HCT116 (cell line): ENCODE data around the gene RAB3C. TPM values are rescaled to one million over a fixed set of nuclear protein-coding genes. Genes with fewer than 3 reads are reported as not detected.

Source experiments
- ATAC-seq: fragments of 200-7000 bp; cut with Tn5 transposase; 2 replicates; pipeline ENCODE4 v1.9.1; 2020; ENCODE audit warnings: mild to moderate bottlenecking, moderate library complexity
- BruUV-seq: library from RNA; stranded (reverse); fragments of 400-500 nt; replicated peaks from 2 replicates; lab custom pipeline; 2021; lab: Mats Ljungman, UMichigan
- CTCF ChIA-PET: fragments of 300-600 bp; sonication (Branson Sonifier 250); formaldehyde crosslinking; loops from one replicate; lab custom pipeline; 2021; ENCODE audit warnings: antibody characterized with exemption; lab: Charles Lee
- POLR2A ChIA-PET: fragments of 300-600, 350-600 bp; sonication (Branson Sonifier 250); formaldehyde crosslinking; loops from one replicate; lab custom pipeline; 2021; ENCODE audit warnings: antibody characterized with exemption; lab: Charles Lee
- RAD21 ChIA-PET, 2 experiments: fragments of 300-600 bp; sonication (Branson Sonifier 250); formaldehyde crosslinking; loops; one replicate each; lab custom pipeline; 2023; ENCODE audit warnings: low total read pairs in 2 of 2; ENCODE audit not compliant: uncharacterized antibody in 2 of 2, unreplicated experiment in 2 of 2, low non-redundant PET in 1 of 2; lab: Charles Lee
- DNase-seq: peaks from one replicate; pipeline ENCODE4 v3.0.0-alpha.2; 2010; ENCODE audit warnings: low read depth, low spot score
- H2AFZ ChIP-seq: fragments of 200-600 bp; shearing (Covaris generic), sonication (generic); 2 replicates; pipeline ENCODE4 v1.6.1; 2017; ENCODE audit warnings: low read depth, mixed run types, mixed read lengths, antibody characterized with exemption, low read length; ENCODE audit not compliant: poor library complexity, severe bottlenecking
- H3K27ac ChIP-seq: 2 replicates; pipeline ENCODE4 v1.5.1; 2012; ENCODE audit warnings: low read depth, low read length
- H3K27me3 ChIP-seq: fragments of 200-600 bp; sonication (generic); 2 replicates; pipeline ENCODE4 v1.6.1; 2016; ENCODE audit warnings: mixed run types, low read length, mixed read lengths; ENCODE audit not compliant: insufficient read depth
- H3K36me3 ChIP-seq, 2 experiments: fragments of 200-500 bp in 1 of 2; fragments of 200-600 bp in 1 of 2; sonication (Bioruptor generic) in 1 of 2; sonication (generic) in 1 of 2; 2 replicates each; pipeline versions ENCODE4 v1.5.1 to v1.6.1; 2014 to 2016; ENCODE audit warnings: low read length in 2 of 2, inconsistent platforms in 1 of 2, mixed read lengths in 1 of 2, mixed run types in 1 of 2; ENCODE audit not compliant: insufficient read depth in 2 of 2, control insufficient read depth in 1 of 2
- H3K4me1 ChIP-seq, 2 experiments: fragments of 200-600 bp in 1 of 2; sonication (generic) in 1 of 2; 2 replicates each; pipeline versions ENCODE4 v1.5.1 to v1.6.1; 2012 to 2017; ENCODE audit warnings: low read length in 2 of 2, inconsistent platforms in 1 of 2, mild to moderate bottlenecking in 1 of 2, mixed read lengths in 1 of 2, mixed run types in 1 of 2, moderate library complexity in 1 of 2; ENCODE audit not compliant: insufficient read depth in 2 of 2, control insufficient read depth in 1 of 2
- H3K4me2 ChIP-seq: fragments of 200-600 bp; sonication (generic); 2 replicates; pipeline ENCODE4 v1.6.1; 2017; ENCODE audit warnings: mixed run types, low read length, mixed read lengths
- H3K4me3 ChIP-seq, 2 experiments: fragments of 200-600 bp in 1 of 2; sonication (generic) in 1 of 2; replicated peaks in 1 of 2; 2 replicates each; pipeline ENCODE4 v1.5.1; 2011 to 2016; ENCODE audit warnings: low read length in 2 of 2, control low read depth in 1 of 2, low read depth in 1 of 2, mild to moderate bottlenecking in 1 of 2, mixed read lengths in 1 of 2, mixed run types in 1 of 2
- H3K79me2 ChIP-seq: fragments of 200-600 bp; sonication (generic); 2 replicates; pipeline ENCODE4 v1.6.1; 2017; ENCODE audit warnings: mild to moderate bottlenecking, mixed run types, low read length, moderate library complexity, mixed read lengths; ENCODE audit not compliant: insufficient read depth
- H3K9ac ChIP-seq: fragments of 200-600 bp; sonication (generic); 2 replicates; pipeline ENCODE4 v1.6.1; 2016; ENCODE audit warnings: low read length, mixed read lengths
- H3K9me2 ChIP-seq: fragments of 200-600 bp; sonication (generic), shearing (Covaris generic); 2 replicates; pipeline ENCODE4 v1.6.1; 2017; ENCODE audit warnings: mixed run types, mild to moderate bottlenecking, moderate library complexity; ENCODE audit not compliant: insufficient read depth
- H3K9me3 ChIP-seq, 2 experiments: fragments of 200-500 bp in 1 of 2; fragments of 200-600 bp in 1 of 2; sonication (Bioruptor generic) in 1 of 2; sonication (generic) in 1 of 2; 2 replicates each; pipeline ENCODE4 v1.6.1; 2014 to 2017; ENCODE audit warnings: low read length in 2 of 2, mixed read lengths in 2 of 2, inconsistent platforms in 1 of 2, low read depth in 1 of 2, mild to moderate bottlenecking in 1 of 2, mixed run types in 1 of 2, moderate library complexity in 1 of 2; ENCODE audit not compliant: control insufficient read depth in 1 of 2, insufficient read depth in 1 of 2
- H4K20me1 ChIP-seq: fragments of 200-600 bp; sonication (generic), shearing (Covaris generic); 2 replicates; pipeline ENCODE4 v1.6.1; 2017; ENCODE audit warnings: mixed run types, mild to moderate bottlenecking, moderate library complexity; ENCODE audit not compliant: insufficient read depth
- ELF1 ChIP-seq: IDR thresholded peaks from 2 replicates; pipeline ENCODE4 v1.6.1; 2012; ENCODE audit warnings: low read depth, borderline replicate concordance
- EZH2 ChIP-seq: fragments of 200-600 bp; sonication (generic); IDR thresholded peaks from 2 replicates; pipeline ENCODE4 v1.6.1; 2017; ENCODE audit warnings: antibody characterized with exemption, mixed run types
- JUND ChIP-seq: IDR thresholded peaks from 2 replicates; pipeline ENCODE4 v1.6.1; 2012
- POLR2A ChIP-seq: IDR thresholded peaks from 2 replicates; pipeline ENCODE4 v1.7.0; 2011; ENCODE audit warnings: borderline replicate concordance; ENCODE audit not compliant: insufficient read depth, insufficient read length; ENCODE audit errors: extremely low read depth
- RAD21 ChIP-seq: IDR thresholded peaks from 2 replicates; pipeline ENCODE4 v1.6.1; 2012; ENCODE audit warnings: low read depth, mild to moderate bottlenecking
- SIN3A ChIP-seq: IDR thresholded peaks from 2 replicates; pipeline ENCODE4 v1.6.1; 2012; ENCODE audit warnings: low read depth
- SP1 ChIP-seq: IDR thresholded peaks from 2 replicates; pipeline ENCODE4 v1.6.1; 2012; ENCODE audit warnings: low read depth
- TCF7L2 ChIP-seq: IDR thresholded peaks from 2 replicates; pipeline ENCODE4 v1.7.0; 2011; ENCODE audit warnings: borderline replicate concordance, inconsistent platforms; ENCODE audit not compliant: insufficient read depth, insufficient read length; ENCODE audit errors: extremely low read depth
- YY1 ChIP-seq: IDR thresholded peaks from 2 replicates; pipeline ENCODE4 v1.6.1; 2011; ENCODE audit warnings: low read length, low read depth, moderate library complexity, mild to moderate bottlenecking; ENCODE audit not compliant: insufficient replicate concordance; ENCODE audit errors: extremely low read depth
- ZFX ChIP-seq: fragments of 450-650 bp; IDR thresholded peaks from 2 replicates; pipeline ENCODE4 v1.6.1; 2017
- intact Hi-C: fragments of 100-400 bp; cut with micrococcal nuclease; formaldehyde crosslinking; loops from 2 replicates; pipeline ENCODE4 v1.10.0; 2022
- total RNA-seq: library from RNA; stranded (reverse); gene quantifications from one replicate; pipeline ENCODE4 v1.2.1, GENCODE V29; 2021; ENCODE audit not compliant: unreplicated experiment
- TF ChIP-seq, protein P1 (sequence below): IDR thresholded peaks from 2 replicates; pipeline ENCODE4 v1.6.1; 2011; ENCODE audit warnings: mild to moderate bottlenecking, low read length, moderate library complexity; ENCODE audit not compliant: insufficient replicate concordance; ENCODE audit errors: extremely low read depth
- TF ChIP-seq, protein P2 (sequence below): IDR thresholded peaks from 2 replicates; pipeline ENCODE4 v1.6.1; 2012; ENCODE audit warnings: low read depth
- TF ChIP-seq, protein P3 (sequence below): IDR thresholded peaks from 2 replicates; pipeline ENCODE4 v1.6.1; 2012

RAB3C gene
- total RNA-seq, 1 experiment from 2014 or later = not detected

DNA sequence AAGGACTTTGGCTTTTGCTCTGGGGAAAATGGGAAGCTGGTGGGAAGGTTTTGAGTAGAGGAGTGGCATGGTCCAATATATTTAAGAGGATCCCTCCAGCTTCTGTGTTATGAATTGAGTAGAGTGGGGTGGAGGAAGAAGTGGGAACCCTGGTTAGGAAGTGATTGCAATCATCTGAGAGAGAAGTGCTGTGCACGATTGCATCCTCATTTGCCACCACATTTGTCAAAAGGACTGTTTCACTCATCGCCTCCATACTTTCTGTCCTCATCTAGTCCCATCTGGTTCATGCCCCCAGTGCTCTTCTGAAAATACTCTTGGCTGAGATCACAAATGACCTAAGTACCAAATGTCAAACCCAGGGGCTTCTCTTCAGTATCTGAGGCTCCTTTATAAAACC, 192.1 kb downstream of the RAB3C start:
- no peak overlapping the region for H2AFZ ChIP-seq
- H3K79me2 ChIP-seq = no peaks in the 10 kb centered on the region
- peaks cover 26% of the 10 kb centered on the region for H3K27me3 ChIP-seq
- H3K4me2 ChIP-seq = no peak overlapping the region
- no peak overlapping the region for H3K4me3 ChIP-seq
- RAD21 ChIA-PET = no interaction called here
- H3K9ac ChIP-seq = no peak overlapping the region
- no peaks in the 10 kb centered on the region for H3K36me3 ChIP-seq
- H3K9me2 ChIP-seq = no peaks in the 10 kb centered on the region
- CTCF ChIA-PET = no interaction called here
- no peaks in the 10 kb centered on the region for H3K4me1 ChIP-seq
- intact Hi-C loops = no loop called here
- H4K20me1 ChIP-seq = no peaks in the 10 kb centered on the region
- H3K9me3 ChIP-seq = no peaks in the 10 kb centered on the region
- TF ChIP-seq SIN3A = no peak
- TF ChIP-seq, all 23 proteins: peak for 0
- POLR2A ChIA-PET = no interaction called here
- DNase-seq = no peak
- no peak for ATAC-seq
- H3K27ac ChIP-seq = no peak overlapping the region
- BruUV-seq = no TSS peak

DNA sequence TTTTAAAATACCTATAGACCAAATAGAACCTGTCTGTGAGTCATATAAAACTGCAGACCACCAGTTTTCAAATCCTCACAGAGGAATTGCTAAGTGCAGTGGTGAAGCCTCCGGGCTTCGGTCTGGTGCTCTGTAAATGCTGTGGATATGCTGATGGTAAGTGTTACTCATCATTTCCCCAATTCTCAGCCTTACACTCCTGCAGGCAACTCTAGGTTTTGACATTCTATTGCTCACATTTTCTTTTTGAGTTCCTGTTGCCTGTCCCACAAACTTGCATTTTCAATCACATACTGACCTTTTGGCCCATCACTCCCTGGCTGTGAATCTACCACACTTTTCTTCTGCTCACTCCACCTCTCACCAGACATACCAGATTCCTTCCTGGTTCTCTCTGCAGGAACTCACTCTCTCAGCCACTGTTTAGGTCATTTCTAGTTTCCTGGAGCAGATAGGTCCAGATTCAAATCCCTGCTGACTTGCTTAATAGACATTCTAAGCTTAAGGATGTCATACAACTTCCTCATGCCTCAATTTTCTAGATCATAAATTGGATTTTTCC, 192.9 kb downstream of the RAB3C start:
- no peaks in the 10 kb centered on the region for H3K36me3 ChIP-seq
- no peak for DNase-seq
- no peak overlapping the region for H3K4me2 ChIP-seq
- ChIA-PET CTCF (no interaction called here), POLR2A (no interaction called here), RAD21 (no interaction called here)
- no peak overlapping the region for H3K4me3 ChIP-seq
- no peaks in the 10 kb centered on the region for H3K9me2 ChIP-seq
- no peaks in the 10 kb centered on the region for H3K9me3 ChIP-seq
- no peak overlapping the region for H3K9ac ChIP-seq
- no peak overlapping the region for H3K27ac ChIP-seq
- H3K27me3 ChIP-seq = peaks cover 23% of the 10 kb centered on the region
- ATAC-seq = no peak
- H4K20me1 ChIP-seq = no peaks in the 10 kb centered on the region
- intact Hi-C loops = no loop called here
- no peak for TF ChIP-seq RAD21
- no peak for TF ChIP-seq POLR2A
- no peak for TF ChIP-seq YY1
- TF ChIP-seq, protein P1, sequence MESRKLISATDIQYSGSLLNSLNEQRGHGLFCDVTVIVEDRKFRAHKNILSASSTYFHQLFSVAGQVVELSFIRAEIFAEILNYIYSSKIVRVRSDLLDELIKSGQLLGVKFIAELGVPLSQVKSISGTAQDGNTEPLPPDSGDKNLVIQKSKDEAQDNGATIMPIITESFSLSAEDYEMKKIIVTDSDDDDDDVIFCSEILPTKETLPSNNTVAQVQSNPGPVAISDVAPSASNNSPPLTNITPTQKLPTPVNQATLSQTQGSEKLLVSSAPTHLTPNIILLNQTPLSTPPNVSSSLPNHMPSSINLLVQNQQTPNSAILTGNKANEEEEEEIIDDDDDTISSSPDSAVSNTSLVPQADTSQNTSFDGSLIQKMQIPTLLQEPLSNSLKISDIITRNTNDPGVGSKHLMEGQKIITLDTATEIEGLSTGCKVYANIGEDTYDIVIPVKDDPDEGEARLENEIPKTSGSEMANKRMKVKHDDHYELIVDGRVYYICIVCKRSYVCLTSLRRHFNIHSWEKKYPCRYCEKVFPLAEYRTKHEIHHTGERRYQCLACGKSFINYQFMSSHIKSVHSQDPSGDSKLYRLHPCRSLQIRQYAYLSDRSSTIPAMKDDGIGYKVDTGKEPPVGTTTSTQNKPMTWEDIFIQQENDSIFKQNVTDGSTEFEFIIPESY = no peak
- TF ChIP-seq EZH2 = no peak
- TF ChIP-seq ELF1 = no peak
- no peak for TF ChIP-seq TCF7L2
- TF ChIP-seq, protein P2, sequence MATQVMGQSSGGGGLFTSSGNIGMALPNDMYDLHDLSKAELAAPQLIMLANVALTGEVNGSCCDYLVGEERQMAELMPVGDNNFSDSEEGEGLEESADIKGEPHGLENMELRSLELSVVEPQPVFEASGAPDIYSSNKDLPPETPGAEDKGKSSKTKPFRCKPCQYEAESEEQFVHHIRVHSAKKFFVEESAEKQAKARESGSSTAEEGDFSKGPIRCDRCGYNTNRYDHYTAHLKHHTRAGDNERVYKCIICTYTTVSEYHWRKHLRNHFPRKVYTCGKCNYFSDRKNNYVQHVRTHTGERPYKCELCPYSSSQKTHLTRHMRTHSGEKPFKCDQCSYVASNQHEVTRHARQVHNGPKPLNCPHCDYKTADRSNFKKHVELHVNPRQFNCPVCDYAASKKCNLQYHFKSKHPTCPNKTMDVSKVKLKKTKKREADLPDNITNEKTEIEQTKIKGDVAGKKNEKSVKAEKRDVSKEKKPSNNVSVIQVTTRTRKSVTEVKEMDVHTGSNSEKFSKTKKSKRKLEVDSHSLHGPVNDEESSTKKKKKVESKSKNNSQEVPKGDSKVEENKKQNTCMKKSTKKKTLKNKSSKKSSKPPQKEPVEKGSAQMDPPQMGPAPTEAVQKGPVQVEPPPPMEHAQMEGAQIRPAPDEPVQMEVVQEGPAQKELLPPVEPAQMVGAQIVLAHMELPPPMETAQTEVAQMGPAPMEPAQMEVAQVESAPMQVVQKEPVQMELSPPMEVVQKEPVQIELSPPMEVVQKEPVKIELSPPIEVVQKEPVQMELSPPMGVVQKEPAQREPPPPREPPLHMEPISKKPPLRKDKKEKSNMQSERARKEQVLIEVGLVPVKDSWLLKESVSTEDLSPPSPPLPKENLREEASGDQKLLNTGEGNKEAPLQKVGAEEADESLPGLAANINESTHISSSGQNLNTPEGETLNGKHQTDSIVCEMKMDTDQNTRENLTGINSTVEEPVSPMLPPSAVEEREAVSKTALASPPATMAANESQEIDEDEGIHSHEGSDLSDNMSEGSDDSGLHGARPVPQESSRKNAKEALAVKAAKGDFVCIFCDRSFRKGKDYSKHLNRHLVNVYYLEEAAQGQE = no peak
- TF ChIP-seq ZFX = no peak
- TF ChIP-seq, protein P3, sequence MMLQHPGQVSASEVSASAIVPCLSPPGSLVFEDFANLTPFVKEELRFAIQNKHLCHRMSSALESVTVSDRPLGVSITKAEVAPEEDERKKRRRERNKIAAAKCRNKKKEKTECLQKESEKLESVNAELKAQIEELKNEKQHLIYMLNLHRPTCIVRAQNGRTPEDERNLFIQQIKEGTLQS = no peak
- TF ChIP-seq SIN3A = no peak
- TF ChIP-seq JUND = no peak
- no peak for TF ChIP-seq SP1
- no peak overlapping the region for H2AFZ ChIP-seq
- BruUV-seq = no TSS peak
- H3K79me2 ChIP-seq = no peaks in the 10 kb centered on the region
- no peaks in the 10 kb centered on the region for H3K4me1 ChIP-seq
